ENCODE results near the gene PHRF1.

The PHRF1 gene

DNA sequence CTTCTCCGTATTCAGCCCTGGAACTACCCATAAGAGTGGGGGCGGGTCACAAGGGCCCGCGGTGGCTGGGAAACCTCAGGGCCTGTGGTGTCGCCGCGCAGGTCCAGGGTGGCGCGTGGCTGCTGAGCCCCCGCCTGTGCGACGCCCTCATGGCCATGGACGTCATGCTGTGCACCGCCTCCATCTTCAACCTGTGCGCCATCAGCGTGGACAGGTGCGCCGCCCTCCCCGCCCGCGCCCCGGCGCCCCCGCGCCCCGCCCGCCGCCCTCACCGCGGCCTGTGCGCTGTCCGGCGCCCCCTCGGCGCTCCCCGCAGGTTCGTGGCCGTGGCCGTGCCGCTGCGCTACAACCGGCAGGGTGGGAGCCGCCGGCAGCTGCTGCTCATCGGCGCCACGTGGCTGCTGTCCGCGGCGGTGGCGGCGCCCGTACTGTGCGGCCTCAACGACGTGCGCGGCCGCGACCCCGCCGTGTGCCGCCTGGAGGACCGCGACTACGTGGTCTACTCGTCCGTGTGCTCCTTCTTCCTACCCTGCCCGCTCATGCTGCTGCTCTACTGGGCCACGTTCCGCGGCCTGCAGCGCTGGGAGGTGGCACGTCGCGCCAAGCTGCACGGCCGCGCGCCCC, 63.2 kb downstream of the PHRF1 start:
- DNase-seq (ENCODE audit: low read depth), result no peak
- no peak overlapping the region for H3K4me3 ChIP-seq (ENCODE audit: low read depth, low read length)
- TF ChIP-seq, protein P1, sequence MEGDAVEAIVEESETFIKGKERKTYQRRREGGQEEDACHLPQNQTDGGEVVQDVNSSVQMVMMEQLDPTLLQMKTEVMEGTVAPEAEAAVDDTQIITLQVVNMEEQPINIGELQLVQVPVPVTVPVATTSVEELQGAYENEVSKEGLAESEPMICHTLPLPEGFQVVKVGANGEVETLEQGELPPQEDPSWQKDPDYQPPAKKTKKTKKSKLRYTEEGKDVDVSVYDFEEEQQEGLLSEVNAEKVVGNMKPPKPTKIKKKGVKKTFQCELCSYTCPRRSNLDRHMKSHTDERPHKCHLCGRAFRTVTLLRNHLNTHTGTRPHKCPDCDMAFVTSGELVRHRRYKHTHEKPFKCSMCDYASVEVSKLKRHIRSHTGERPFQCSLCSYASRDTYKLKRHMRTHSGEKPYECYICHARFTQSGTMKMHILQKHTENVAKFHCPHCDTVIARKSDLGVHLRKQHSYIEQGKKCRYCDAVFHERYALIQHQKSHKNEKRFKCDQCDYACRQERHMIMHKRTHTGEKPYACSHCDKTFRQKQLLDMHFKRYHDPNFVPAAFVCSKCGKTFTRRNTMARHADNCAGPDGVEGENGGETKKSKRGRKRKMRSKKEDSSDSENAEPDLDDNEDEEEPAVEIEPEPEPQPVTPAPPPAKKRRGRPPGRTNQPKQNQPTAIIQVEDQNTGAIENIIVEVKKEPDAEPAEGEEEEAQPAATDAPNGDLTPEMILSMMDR (IDR thresholded peaks at IDR 0.05; ENCODE audit: low read depth, low read length, missing control alignments), result no peak
- in situ Hi-C loops (cut with HindIII; ENCODE audit: low sequenced_read_pairs), result no loop called here

DNA sequence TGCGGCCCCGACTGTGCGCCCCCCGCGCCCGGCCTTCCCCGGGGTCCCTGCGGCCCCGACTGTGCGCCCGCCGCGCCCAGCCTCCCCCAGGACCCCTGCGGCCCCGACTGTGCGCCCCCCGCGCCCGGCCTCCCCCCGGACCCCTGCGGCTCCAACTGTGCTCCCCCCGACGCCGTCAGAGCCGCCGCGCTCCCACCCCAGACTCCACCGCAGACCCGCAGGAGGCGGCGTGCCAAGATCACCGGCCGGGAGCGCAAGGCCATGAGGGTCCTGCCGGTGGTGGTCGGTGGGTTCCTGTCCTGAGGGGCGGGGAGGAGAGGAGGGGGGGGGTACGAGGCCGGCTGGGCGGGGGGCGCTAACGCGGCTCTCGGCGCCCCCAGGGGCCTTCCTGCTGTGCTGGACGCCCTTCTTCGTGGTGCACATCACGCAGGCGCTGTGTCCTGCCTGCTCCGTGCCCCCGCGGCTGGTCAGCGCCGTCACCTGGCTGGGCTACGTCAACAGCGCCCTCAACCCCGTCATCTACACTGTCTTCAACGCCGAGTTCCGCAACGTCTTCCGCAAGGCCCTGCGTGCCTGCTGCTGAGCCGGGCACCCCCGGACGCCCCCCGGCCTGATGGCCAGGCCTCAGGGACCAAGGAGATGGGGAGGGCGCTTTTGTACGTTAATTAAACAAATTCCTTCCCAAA, 63.9 kb downstream of the PHRF1 start:
- no peak overlapping the region for H3K4me3 ChIP-seq (ENCODE audit: low read depth, low read length)
- no peak for DNase-seq (ENCODE audit: low read depth)
- TF ChIP-seq, protein P1 (IDR thresholded peaks at IDR 0.05; ENCODE audit: low read depth, low read length, missing control alignments), result no peak
- in situ Hi-C loops (cut with HindIII; ENCODE audit: low sequenced_read_pairs), result no loop called here

DNA sequence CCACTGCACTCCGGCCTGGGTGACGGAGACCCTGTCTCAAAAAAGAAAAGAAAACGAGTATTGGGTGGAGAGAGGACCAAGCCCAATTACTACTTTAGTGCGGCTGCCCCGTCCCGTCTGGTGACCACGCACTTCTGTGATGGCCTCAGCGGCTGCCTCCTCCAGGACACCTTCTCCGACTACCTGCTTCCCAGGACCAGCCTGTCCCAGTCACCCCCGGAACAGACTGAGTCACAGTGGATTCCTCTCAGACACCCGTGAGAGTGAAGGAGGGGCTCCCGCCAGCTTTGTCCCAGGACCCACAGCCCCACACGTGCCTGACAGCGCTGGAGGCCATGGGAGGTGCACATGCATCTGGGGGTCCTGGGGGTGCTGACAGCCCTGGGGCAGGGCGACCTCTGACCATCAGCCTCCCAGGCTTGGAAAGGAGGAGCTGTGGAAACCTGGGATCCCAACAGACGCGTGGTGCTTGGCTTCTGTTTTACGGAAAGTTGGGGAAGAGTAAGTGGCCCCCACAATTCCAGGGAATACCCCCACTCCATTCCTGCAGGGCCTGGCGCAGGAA, 65.6 kb downstream of the PHRF1 start:
- TF ChIP-seq, protein P1 (IDR thresholded peaks at IDR 0.05; ENCODE audit: low read depth, low read length, missing control alignments), result no peak
- in situ Hi-C loops (cut with HindIII; ENCODE audit: low sequenced_read_pairs), result no loop called here
- H3K4me3 ChIP-seq (ENCODE audit: low read depth, low read length), result no peak overlapping the region
- DNase-seq (ENCODE audit: low read depth), result no peak

DNA sequence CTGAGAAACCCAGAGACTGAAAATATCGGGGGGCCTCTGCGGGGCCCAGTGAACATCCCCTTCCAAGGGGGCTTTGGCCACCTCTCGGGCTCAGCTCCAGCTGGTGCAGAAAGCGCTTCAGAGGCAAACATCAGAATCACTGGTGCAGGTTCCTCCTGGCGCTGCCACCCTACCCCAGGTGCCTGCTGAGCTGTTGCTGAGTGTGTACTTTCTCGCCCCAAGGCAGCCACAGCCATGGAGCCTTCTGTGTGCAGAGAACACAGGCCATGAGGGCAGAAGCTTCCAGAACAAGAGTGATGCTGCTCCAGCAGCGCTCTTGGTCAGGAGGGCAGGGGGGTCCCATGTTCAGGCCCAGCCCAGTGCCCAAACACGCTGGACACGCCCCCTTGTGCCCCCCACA, 67.1 kb downstream of the PHRF1 start:
- in situ Hi-C loops (cut with HindIII; ENCODE audit: low sequenced_read_pairs), result no loop called here
- H3K4me3 ChIP-seq (ENCODE audit: low read depth, low read length), result no peak overlapping the region
- no peak for DNase-seq (ENCODE audit: low read depth)
- TF ChIP-seq, protein P1 (IDR thresholded peaks at IDR 0.05; ENCODE audit: low read depth, low read length, missing control alignments), result no peak

DNA sequence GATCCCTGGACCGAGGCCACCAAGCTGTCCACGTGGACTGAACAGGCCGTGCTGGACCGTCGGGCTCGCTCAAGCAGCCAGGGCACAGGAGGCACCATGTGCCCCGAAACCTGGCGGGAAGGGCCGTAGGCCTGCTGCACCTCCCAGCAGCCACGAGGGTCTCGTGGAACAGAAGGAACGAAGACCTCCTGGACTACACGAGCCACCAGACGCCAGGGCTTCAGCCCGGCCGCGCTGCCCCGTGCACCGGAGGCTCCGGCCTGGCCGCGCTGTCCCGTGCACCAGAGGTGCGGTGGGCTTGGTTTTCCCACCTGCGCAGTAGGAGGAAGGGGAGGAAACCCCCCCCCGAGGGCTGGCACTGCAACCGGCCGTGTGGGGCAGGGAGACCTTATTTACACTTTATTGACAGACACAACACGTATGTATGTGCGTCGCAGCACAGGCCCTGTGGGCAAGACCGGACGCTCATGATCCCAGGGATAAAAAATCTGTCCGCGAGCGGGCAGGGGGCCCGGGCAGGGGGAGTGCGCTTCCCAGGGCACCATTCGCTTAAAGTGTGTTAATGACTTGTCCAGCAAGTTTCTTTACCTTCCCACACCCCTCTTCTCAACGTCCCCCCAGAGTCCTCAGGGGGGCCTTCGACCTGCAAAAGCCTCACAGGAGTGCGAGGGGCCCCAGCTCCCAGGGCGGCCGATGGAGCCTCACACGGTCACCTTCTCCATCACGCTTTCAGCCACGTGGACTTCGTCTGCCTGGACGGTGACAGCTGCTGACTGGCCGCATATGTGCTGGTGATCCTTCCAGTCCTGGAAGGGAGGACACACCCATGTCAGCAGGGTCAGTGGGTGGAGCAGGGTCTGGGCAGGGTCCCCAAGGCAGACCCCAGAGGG, 67.8 kb downstream of the PHRF1 start:
- TF ChIP-seq, protein P1 (IDR thresholded peaks at IDR 0.05; ENCODE audit: low read depth, low read length, missing control alignments), result no peak
- H3K4me3 ChIP-seq (ENCODE audit: low read depth, low read length), result no peak overlapping the region
- in situ Hi-C loops (cut with HindIII; ENCODE audit: low sequenced_read_pairs), result no loop called here
- no peak for DNase-seq (ENCODE audit: low read depth)

DNA sequence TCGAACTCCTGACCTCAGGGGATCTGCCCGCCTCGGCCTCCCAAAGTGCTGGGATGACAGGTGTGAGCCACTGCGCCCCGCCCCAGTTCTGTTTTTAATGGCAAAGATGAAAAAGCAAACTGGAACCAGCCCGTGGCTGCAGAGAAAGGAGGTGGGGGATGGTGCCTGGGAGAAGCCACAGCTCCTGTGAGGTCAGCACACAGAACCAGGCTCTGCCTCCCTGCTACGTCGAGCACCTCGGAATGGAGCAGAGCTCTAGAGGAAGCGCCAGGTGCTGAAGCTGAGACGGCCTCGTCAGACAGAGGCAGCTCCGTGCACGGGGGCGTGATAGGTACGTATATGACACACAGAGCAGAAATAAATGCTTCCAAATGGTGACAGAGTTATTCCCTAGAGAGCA, 69.3 kb downstream of the PHRF1 start:
- TF ChIP-seq, protein P1 (IDR thresholded peaks at IDR 0.05; ENCODE audit: low read depth, low read length, missing control alignments), result no peak
- no peak for DNase-seq (ENCODE audit: low read depth)
- in situ Hi-C loops (cut with HindIII; ENCODE audit: low sequenced_read_pairs), result no loop called here
- H3K4me3 ChIP-seq (ENCODE audit: low read depth, low read length), result no peak overlapping the region
